ENCODE measurements around the gene KRTAP4-12. TPM values are rescaled to one million over a fixed set of nuclear protein-coding genes. Genes with fewer than 3 reads are reported as not detected.

Gene KRTAP4-12
- total RNA-seq, 1 experiment from 2014 or later = not detected

DNA sequence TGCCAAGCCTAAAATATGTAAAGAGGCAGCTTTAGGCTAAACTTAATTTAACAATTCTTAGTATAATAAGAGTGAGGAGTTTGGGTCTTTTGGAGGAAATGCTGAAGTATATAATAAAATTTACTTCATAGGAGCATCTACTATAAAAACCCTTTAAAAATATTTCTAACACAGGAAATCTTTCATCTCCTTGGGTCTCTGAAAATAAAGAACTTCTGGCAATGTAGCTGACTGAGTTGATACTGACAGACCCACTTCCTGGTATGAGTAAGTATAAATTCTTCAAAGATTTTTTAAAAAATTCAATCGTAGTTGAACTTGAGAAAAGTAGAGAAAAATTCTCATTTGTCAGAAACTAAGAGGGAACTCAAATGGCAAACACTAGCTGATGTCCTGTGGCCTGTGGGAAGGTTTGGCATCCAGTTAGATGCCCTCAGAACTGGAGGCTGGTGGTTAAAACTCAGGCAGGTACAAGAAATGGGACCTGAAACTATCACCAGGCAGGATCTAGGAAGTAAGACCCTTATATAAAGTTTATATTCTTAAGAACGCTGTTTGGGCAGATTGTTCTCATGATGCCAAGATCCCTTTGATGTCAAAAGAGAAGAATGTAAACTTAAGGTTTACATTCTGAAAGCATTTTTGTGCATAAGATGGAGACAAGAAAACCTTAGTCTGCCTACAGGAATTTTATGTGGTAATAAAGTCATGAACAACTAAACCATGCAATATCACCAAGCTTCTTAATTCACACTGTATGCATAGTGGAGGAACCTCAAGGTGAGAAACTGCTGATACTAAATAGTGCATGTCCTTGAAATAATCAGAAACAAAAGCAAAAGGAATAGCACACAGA, 10.1 kb upstream of the KRTAP4-12 start:
- Histone ChIP-seq H3K4me1 (ENCODE audit: insufficient read depth, low read length, poor library complexity, severe bottlenecking) (no peaks in the 10 kb centered on the region), H3K4me3 (ENCODE audit: low read depth, low read length, poor library complexity, severe bottlenecking) (no peak overlapping the region), H3K9me3 (ENCODE audit: low read depth, low read length, poor library complexity, severe bottlenecking) (no peaks in the 10 kb centered on the region), H3K27me3 (replicated peaks; ENCODE audit: insufficient read depth, low read depth, low read length, poor library complexity) (no peaks in the 10 kb centered on the region), H3K36me3 (ENCODE audit: insufficient read depth, low read length, poor library complexity, severe bottlenecking) (no peaks in the 10 kb centered on the region), H3K27ac (ENCODE audit: low read depth, low read length, poor library complexity, severe bottlenecking) (no peak overlapping the region)
- no TSS peak for BruUV-seq (replicated peaks)
- POLR2A ChIA-PET (ENCODE audit: low non-redundant PET) = no interaction called here
- TF ChIP-seq, protein P1, sequence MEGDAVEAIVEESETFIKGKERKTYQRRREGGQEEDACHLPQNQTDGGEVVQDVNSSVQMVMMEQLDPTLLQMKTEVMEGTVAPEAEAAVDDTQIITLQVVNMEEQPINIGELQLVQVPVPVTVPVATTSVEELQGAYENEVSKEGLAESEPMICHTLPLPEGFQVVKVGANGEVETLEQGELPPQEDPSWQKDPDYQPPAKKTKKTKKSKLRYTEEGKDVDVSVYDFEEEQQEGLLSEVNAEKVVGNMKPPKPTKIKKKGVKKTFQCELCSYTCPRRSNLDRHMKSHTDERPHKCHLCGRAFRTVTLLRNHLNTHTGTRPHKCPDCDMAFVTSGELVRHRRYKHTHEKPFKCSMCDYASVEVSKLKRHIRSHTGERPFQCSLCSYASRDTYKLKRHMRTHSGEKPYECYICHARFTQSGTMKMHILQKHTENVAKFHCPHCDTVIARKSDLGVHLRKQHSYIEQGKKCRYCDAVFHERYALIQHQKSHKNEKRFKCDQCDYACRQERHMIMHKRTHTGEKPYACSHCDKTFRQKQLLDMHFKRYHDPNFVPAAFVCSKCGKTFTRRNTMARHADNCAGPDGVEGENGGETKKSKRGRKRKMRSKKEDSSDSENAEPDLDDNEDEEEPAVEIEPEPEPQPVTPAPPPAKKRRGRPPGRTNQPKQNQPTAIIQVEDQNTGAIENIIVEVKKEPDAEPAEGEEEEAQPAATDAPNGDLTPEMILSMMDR (conservative IDR thresholded peaks at IDR 0.05; ENCODE audit: low read depth, low read length) = no peak
- TF ChIP-seq EZH2 (IDR thresholded peaks at IDR 0.05; ENCODE audit: borderline replicate concordance, low read depth, low read length, poor library complexity, severe bottlenecking) = no peak
- intact Hi-C loops (cut with micrococcal nuclease; ENCODE audit: unreplicated experiment) = no loop called here
- CTCF ChIA-PET = no interaction called here
- DNase-seq (ENCODE audit: low spot score) = no peak

DNA sequence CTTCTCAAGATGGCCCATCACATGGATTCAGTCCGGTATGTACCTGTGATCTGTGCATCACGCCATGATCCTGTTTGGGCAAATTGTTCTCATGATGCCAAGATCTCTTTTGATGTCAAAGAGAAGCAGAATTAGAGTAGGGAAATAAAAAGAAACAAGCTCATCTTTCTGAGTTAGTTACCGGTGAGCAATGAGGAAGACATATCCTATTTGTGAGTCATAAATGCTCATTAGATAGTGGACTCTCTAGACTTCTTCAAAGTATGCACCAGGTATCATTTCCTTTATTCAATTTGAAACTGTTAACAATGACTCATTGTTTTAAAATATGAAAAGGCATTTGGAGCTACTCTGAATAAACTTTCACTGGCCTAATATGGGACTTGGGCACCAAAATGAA, 8.0 kb upstream of the KRTAP4-12 start:
- Histone ChIP-seq H3K9me3 (ENCODE audit: low read depth, low read length, poor library complexity, severe bottlenecking) (no peaks in the 10 kb centered on the region), H3K4me3 (ENCODE audit: low read depth, low read length, poor library complexity, severe bottlenecking) (no peak overlapping the region), H3K4me1 (ENCODE audit: insufficient read depth, low read length, poor library complexity, severe bottlenecking) (no peaks in the 10 kb centered on the region), H3K27me3 (replicated peaks; ENCODE audit: insufficient read depth, low read depth, low read length, poor library complexity) (no peaks in the 10 kb centered on the region), H3K27ac (ENCODE audit: low read depth, low read length, poor library complexity, severe bottlenecking) (no peak overlapping the region), H3K36me3 (ENCODE audit: insufficient read depth, low read length, poor library complexity, severe bottlenecking) (no peaks in the 10 kb centered on the region)
- ChIA-PET CTCF (no interaction called here), POLR2A (ENCODE audit: low non-redundant PET) (no interaction called here)
- no peak for TF ChIP-seq EZH2 (IDR thresholded peaks at IDR 0.05; ENCODE audit: borderline replicate concordance, low read depth, low read length, poor library complexity, severe bottlenecking)
- no TSS peak for BruUV-seq (replicated peaks)
- DNase-seq (ENCODE audit: low spot score) = no peak
- intact Hi-C loops (cut with micrococcal nuclease; ENCODE audit: unreplicated experiment) = no loop called here

- no peaks in the 10 kb centered on the region for H3K9me3 ChIP-seq (ENCODE audit: low read depth, low read length, poor library complexity, severe bottlenecking)
- no peaks in the 10 kb centered on the region for H3K4me1 ChIP-seq (ENCODE audit: insufficient read depth, low read length, poor library complexity, severe bottlenecking)
- no peak overlapping the region for H3K4me3 ChIP-seq (ENCODE audit: low read depth, low read length, poor library complexity, severe bottlenecking)
- no TSS peak for BruUV-seq (replicated peaks)
- H3K27ac ChIP-seq (ENCODE audit: low read depth, low read length, poor library complexity, severe bottlenecking) = no peak overlapping the region
- DNase-seq (ENCODE audit: low spot score) = no peak
- ChIA-PET POLR2A (ENCODE audit: low non-redundant PET) (no interaction called here), CTCF (no interaction called here)
- no peaks in the 10 kb centered on the region for H3K27me3 ChIP-seq (replicated peaks; ENCODE audit: insufficient read depth, low read depth, low read length, poor library complexity)
- intact Hi-C loops (cut with micrococcal nuclease; ENCODE audit: unreplicated experiment) = no loop called here
- TF ChIP-seq EZH2 (IDR thresholded peaks at IDR 0.05; ENCODE audit: borderline replicate concordance, low read depth, low read length, poor library complexity, severe bottlenecking) = no peak
- TF ChIP-seq, protein P1 (conservative IDR thresholded peaks at IDR 0.05; ENCODE audit: low read depth, low read length) = no peak
- H3K36me3 ChIP-seq (ENCODE audit: insufficient read depth, low read length, poor library complexity, severe bottlenecking) = no peaks in the 10 kb centered on the region
These were observed 3.4 kb upstream of the KRTAP4-12 start for GRCh38 chr17:41127371-41127770.

GRCh38 chr17:41126412-41126811, 2.4 kb upstream of the KRTAP4-12 start:
- intact Hi-C loops (cut with micrococcal nuclease; ENCODE audit: unreplicated experiment) = no loop called here
- ChIA-PET CTCF (no interaction called here), POLR2A (ENCODE audit: low non-redundant PET) (no interaction called here)
- H3K36me3 ChIP-seq (ENCODE audit: insufficient read depth, low read length, poor library complexity, severe bottlenecking) = no peaks in the 10 kb centered on the region
- H3K9me3 ChIP-seq (ENCODE audit: low read depth, low read length, poor library complexity, severe bottlenecking) = no peaks in the 10 kb centered on the region
- H3K4me1 ChIP-seq (ENCODE audit: insufficient read depth, low read length, poor library complexity, severe bottlenecking) = no peaks in the 10 kb centered on the region
- BruUV-seq (replicated peaks) = no TSS peak
- H3K4me3 ChIP-seq (ENCODE audit: low read depth, low read length, poor library complexity, severe bottlenecking) = no peak overlapping the region
- DNase-seq (ENCODE audit: low spot score) = no peak
- H3K27me3 ChIP-seq (replicated peaks; ENCODE audit: insufficient read depth, low read depth, low read length, poor library complexity) = no peaks in the 10 kb centered on the region
- TF ChIP-seq, protein P1 (conservative IDR thresholded peaks at IDR 0.05; ENCODE audit: low read depth, low read length) = no peak
- TF ChIP-seq EZH2 (IDR thresholded peaks at IDR 0.05; ENCODE audit: borderline replicate concordance, low read depth, low read length, poor library complexity, severe bottlenecking) = no peak
- H3K27ac ChIP-seq (ENCODE audit: low read depth, low read length, poor library complexity, severe bottlenecking) = no peak overlapping the region
